ENCODE results near the gene SEMA4F.

The SEMA4F gene

GRCh38 chr2:74690571-74690970 lies 36.5 kb downstream of the SEMA4F start:
- Histone ChIP-seq H3K36me3 (ENCODE audit: control insufficient read depth, insufficient read depth, low read length) (no peaks in the 10 kb centered on the region), H3K4me1 (ENCODE audit: control insufficient read depth, insufficient read depth, low read length, poor library complexity, severe bottlenecking) (no peaks in the 10 kb centered on the region), H3K27ac (ENCODE audit: low read depth, low read length, severe bottlenecking) (no peak overlapping the region), H3K4me3 (ENCODE audit: extremely low read depth, insufficient read depth, low read length, poor library complexity, severe bottlenecking) (no peak overlapping the region), H3K9me3 (ENCODE audit: control insufficient read depth, low read length) (no peaks in the 10 kb centered on the region)
- 40 to 50% methylated on average over 2 of the region's 4 CpGs for WGBS, 2 experiments (ENCODE audit: insufficient coverage in 2 of 2)

GRCh38 chr2:74691929-74692328 lies 37.9 kb downstream of the SEMA4F start:
- WGBS, 2 experiments (ENCODE audit: insufficient coverage in 2 of 2): 92 to 94% methylated on average over 5 of the region's 5 CpGs

GRCh38 chr2:74693213-74693612 lies 39.2 kb downstream of the SEMA4F start:
- no peaks in the 10 kb centered on the region for H3K4me1 ChIP-seq (ENCODE audit: control insufficient read depth, insufficient read depth, low read length, poor library complexity, severe bottlenecking)
- no peak overlapping the region for H3K4me3 ChIP-seq (ENCODE audit: extremely low read depth, insufficient read depth, low read length, poor library complexity, severe bottlenecking)
- no peak overlapping the region for H3K27ac ChIP-seq (ENCODE audit: low read depth, low read length, severe bottlenecking)
- no peaks in the 10 kb centered on the region for H3K9me3 ChIP-seq (ENCODE audit: control insufficient read depth, low read length)
- no peaks in the 10 kb centered on the region for H3K36me3 ChIP-seq (ENCODE audit: control insufficient read depth, insufficient read depth, low read length)

More at GRCh38 chr2:74691929-74692328, 37.9 kb downstream of the SEMA4F start:
- H3K4me1 ChIP-seq (ENCODE audit: control insufficient read depth, insufficient read depth, low read length, poor library complexity, severe bottlenecking): no peaks in the 10 kb centered on the region
- H3K9me3 ChIP-seq (ENCODE audit: control insufficient read depth, low read length): no peaks in the 10 kb centered on the region
- no peaks in the 10 kb centered on the region for H3K36me3 ChIP-seq (ENCODE audit: control insufficient read depth, insufficient read depth, low read length)
- H3K27ac ChIP-seq (ENCODE audit: low read depth, low read length, severe bottlenecking): no peak overlapping the region
- no peak overlapping the region for H3K4me3 ChIP-seq (ENCODE audit: extremely low read depth, insufficient read depth, low read length, poor library complexity, severe bottlenecking)

GRCh38 chr2:74693668-74694067 lies 39.6 kb downstream of the SEMA4F start:
- Histone ChIP-seq H3K27ac (ENCODE audit: low read depth, low read length, severe bottlenecking) (no peak overlapping the region), H3K4me3 (ENCODE audit: extremely low read depth, insufficient read depth, low read length, poor library complexity, severe bottlenecking) (no peak overlapping the region), H3K9me3 (ENCODE audit: control insufficient read depth, low read length) (no peaks in the 10 kb centered on the region), H3K4me1 (ENCODE audit: control insufficient read depth, insufficient read depth, low read length, poor library complexity, severe bottlenecking) (no peaks in the 10 kb centered on the region), H3K36me3 (ENCODE audit: control insufficient read depth, insufficient read depth, low read length) (no peaks in the 10 kb centered on the region)
- no CpG with 5 or more reads among the region's 1 CpG for WGBS, 2 experiments (ENCODE audit: insufficient coverage in 2 of 2)

GRCh38 chr2:74694281-74694680 lies 40.2 kb downstream of the SEMA4F start:
- H3K4me3 ChIP-seq (ENCODE audit: extremely low read depth, insufficient read depth, low read length, poor library complexity, severe bottlenecking): no peak overlapping the region
- no peaks in the 10 kb centered on the region for H3K9me3 ChIP-seq (ENCODE audit: control insufficient read depth, low read length)
- whole genome bisulfite sequencing, 2 experiments (ENCODE audit: insufficient coverage in 2 of 2): 57 to 80% methylated on average over 1 of the region's 3 CpGs
- no peaks in the 10 kb centered on the region for H3K4me1 ChIP-seq (ENCODE audit: control insufficient read depth, insufficient read depth, low read length, poor library complexity, severe bottlenecking)
- no peak overlapping the region for H3K27ac ChIP-seq (ENCODE audit: low read depth, low read length, severe bottlenecking)
- H3K36me3 ChIP-seq (ENCODE audit: control insufficient read depth, insufficient read depth, low read length): no peaks in the 10 kb centered on the region

- H3K4me1 ChIP-seq (ENCODE audit: control insufficient read depth, insufficient read depth, low read length, poor library complexity, severe bottlenecking): no peaks in the 10 kb centered on the region
- WGBS, 2 experiments (ENCODE audit: insufficient coverage in 2 of 2): 73 to 90% methylated on average over 2 of the region's 4 CpGs
- H3K27ac ChIP-seq (ENCODE audit: low read depth, low read length, severe bottlenecking): no peak overlapping the region
Observed at GRCh38 chr2:74695663-74696062, 41.6 kb downstream of the SEMA4F start.

GRCh38 chr2:74696829-74697228 lies 42.8 kb downstream of the SEMA4F start:
- H3K9me3 ChIP-seq (ENCODE audit: control insufficient read depth, low read length): no peaks in the 10 kb centered on the region
- no peaks in the 10 kb centered on the region for H3K36me3 ChIP-seq (ENCODE audit: control insufficient read depth, insufficient read depth, low read length)
- no peaks in the 10 kb centered on the region for H3K4me1 ChIP-seq (ENCODE audit: control insufficient read depth, insufficient read depth, low read length, poor library complexity, severe bottlenecking)
- no peak overlapping the region for H3K27ac ChIP-seq (ENCODE audit: low read depth, low read length, severe bottlenecking)
- WGBS, 2 experiments (ENCODE audit: insufficient coverage in 2 of 2): 90% methylated on average over 1 of the region's 2 CpGs; no CpG with 5 or more reads in 1 of the 2 experiments
- H3K4me3 ChIP-seq (ENCODE audit: extremely low read depth, insufficient read depth, low read length, poor library complexity, severe bottlenecking): no peak overlapping the region

More at GRCh38 chr2:74695663-74696062, 41.6 kb downstream of the SEMA4F start:
- Histone ChIP-seq H3K4me3 (ENCODE audit: extremely low read depth, insufficient read depth, low read length, poor library complexity, severe bottlenecking) (no peak overlapping the region), H3K9me3 (ENCODE audit: control insufficient read depth, low read length) (no peaks in the 10 kb centered on the region), H3K36me3 (ENCODE audit: control insufficient read depth, insufficient read depth, low read length) (no peaks in the 10 kb centered on the region)

- no peaks in the 10 kb centered on the region for H3K4me1 ChIP-seq (ENCODE audit: control insufficient read depth, insufficient read depth, low read length, poor library complexity, severe bottlenecking)
- WGBS, 2 experiments (ENCODE audit: insufficient coverage in 2 of 2): 88 to 100% methylated on average over 2 of the region's 2 CpGs
- H3K4me3 ChIP-seq (ENCODE audit: extremely low read depth, insufficient read depth, low read length, poor library complexity, severe bottlenecking): no peak overlapping the region
- H3K36me3 ChIP-seq (ENCODE audit: control insufficient read depth, insufficient read depth, low read length): no peaks in the 10 kb centered on the region
- no peaks in the 10 kb centered on the region for H3K9me3 ChIP-seq (ENCODE audit: control insufficient read depth, low read length)
- H3K27ac ChIP-seq (ENCODE audit: low read depth, low read length, severe bottlenecking): no peak overlapping the region
Observed at GRCh38 chr2:74700643-74701372, 46.8 kb downstream of the SEMA4F start.

- Histone ChIP-seq H3K27ac (ENCODE audit: low read depth, low read length, severe bottlenecking) (no peak overlapping the region), H3K4me1 (ENCODE audit: control insufficient read depth, insufficient read depth, low read length, poor library complexity, severe bottlenecking) (no peaks in the 10 kb centered on the region), H3K36me3 (ENCODE audit: control insufficient read depth, insufficient read depth, low read length) (no peaks in the 10 kb centered on the region), H3K9me3 (ENCODE audit: control insufficient read depth, low read length) (no peaks in the 10 kb centered on the region), H3K4me3 (ENCODE audit: extremely low read depth, insufficient read depth, low read length, poor library complexity, severe bottlenecking) (no peak overlapping the region)
- WGBS, 2 experiments (ENCODE audit: insufficient coverage in 2 of 2): 80 to 90% methylated on average over 2 to 4 of the region's 4 CpGs
Observed at GRCh38 chr2:74702001-74702715, 48.1 kb downstream of the SEMA4F start.

- Histone ChIP-seq H3K27ac (ENCODE audit: low read depth, low read length, severe bottlenecking) (no peak overlapping the region), H3K36me3 (ENCODE audit: control insufficient read depth, insufficient read depth, low read length) (no peaks in the 10 kb centered on the region), H3K9me3 (ENCODE audit: control insufficient read depth, low read length) (no peaks in the 10 kb centered on the region), H3K4me1 (ENCODE audit: control insufficient read depth, insufficient read depth, low read length, poor library complexity, severe bottlenecking) (no peaks in the 10 kb centered on the region), H3K4me3 (ENCODE audit: extremely low read depth, insufficient read depth, low read length, poor library complexity, severe bottlenecking) (no peak overlapping the region)
- WGBS, 2 experiments (ENCODE audit: insufficient coverage in 2 of 2): 97% methylated on average over 5 of the region's 6 CpGs
Observed at GRCh38 chr2:74703373-74703772, 49.3 kb downstream of the SEMA4F start.

- Histone ChIP-seq H3K4me1 (ENCODE audit: control insufficient read depth, insufficient read depth, low read length, poor library complexity, severe bottlenecking) (no peaks in the 10 kb centered on the region), H3K9me3 (ENCODE audit: control insufficient read depth, low read length) (no peaks in the 10 kb centered on the region), H3K27ac (ENCODE audit: low read depth, low read length, severe bottlenecking) (no peak overlapping the region), H3K4me3 (ENCODE audit: extremely low read depth, insufficient read depth, low read length, poor library complexity, severe bottlenecking) (no peak overlapping the region), H3K36me3 (ENCODE audit: control insufficient read depth, insufficient read depth, low read length) (no peaks in the 10 kb centered on the region)
- WGBS, 2 experiments (ENCODE audit: insufficient coverage in 2 of 2): no CpG with 5 or more reads among the region's 2 CpGs
Observed at GRCh38 chr2:74704216-74704615, 50.2 kb downstream of the SEMA4F start.
